ENCODE measurements around the gene MGA. TPM values are rescaled to one million over a fixed set of nuclear protein-coding genes. Genes with fewer than 3 reads are reported as not detected.

MGA gene
- total and polyA plus RNA-seq, 2 donors (not counting 1 experiment from before 2014, with no cell fraction given) = 6.5 to 33.7 TPM

DNA sequence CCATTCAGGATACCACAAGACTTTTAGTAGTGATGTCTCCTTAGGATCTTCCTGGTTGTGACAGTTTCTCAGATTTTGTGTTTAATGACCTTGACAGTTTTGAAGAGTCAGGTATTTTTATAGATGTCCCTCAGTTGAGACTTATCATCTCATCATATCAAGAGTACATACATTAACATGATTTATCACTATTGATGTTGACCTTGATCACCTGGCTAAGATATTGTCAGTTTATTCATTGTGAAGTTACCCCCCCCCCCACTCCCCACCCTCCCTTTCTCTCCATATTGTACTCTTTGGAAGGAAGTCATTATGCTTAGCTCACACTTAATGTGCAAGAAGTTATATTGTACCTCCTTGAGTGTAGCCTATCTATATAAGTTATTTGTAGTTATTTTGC, 42.9 kb downstream of the MGA start:
- H2AFZ ChIP-seq (ENCODE audit: low read length) = no peak overlapping the region
- no peaks in the 10 kb centered on the region for H4K20me1 ChIP-seq (ENCODE audit: control insufficient read depth, extremely low read depth, insufficient read depth, low read length)
- H3K36me3 ChIP-seq (ENCODE audit: control insufficient read depth, insufficient read depth, low read length) = no peaks in the 10 kb centered on the region
- H3K27ac ChIP-seq (ENCODE audit: insufficient read depth, low read length) = no peak overlapping the region
- no peak overlapping the region for H3K4me3 ChIP-seq (replicated peaks in 1 of 4; ENCODE audit: control extremely low read depth in 1 of 4, insufficient read depth in 1 of 4, low read depth in 3 of 4, low read length in 4 of 4)
- H3K4me1 ChIP-seq (ENCODE audit: control insufficient read depth, extremely low read depth, insufficient read depth, low read length) = no peaks in the 10 kb centered on the region
- H3K27me3 ChIP-seq (ENCODE audit: control insufficient read depth, insufficient read depth, low read length) = no peaks in the 10 kb centered on the region
- H3K9ac ChIP-seq (ENCODE audit: insufficient read depth, low read length) = no peak overlapping the region
- TF ChIP-seq EZH2 (IDR thresholded peaks at IDR 0.05; ENCODE audit: low read length, missing control alignments) (no peak), CTCF (conservative IDR thresholded peaks at IDR 0.05 in 1 of 2, IDR thresholded peaks at IDR 0.05 in 1 of 2; ENCODE audit: low read depth in 1 of 2, low read length in 2 of 2) (no peak)
- H3K79me2 ChIP-seq (ENCODE audit: control insufficient read depth, insufficient read depth, low read length) = no peaks in the 10 kb centered on the region
- DNase-seq (ENCODE audit: low read depth in 2 of 2) = no peak
- no peak overlapping the region for H3K4me2 ChIP-seq (ENCODE audit: extremely low read depth, insufficient read depth, low read length)
- H3K9me3 ChIP-seq (ENCODE audit: control insufficient read depth, insufficient read depth, low read depth, low read length) = no peaks in the 10 kb centered on the region

DNA sequence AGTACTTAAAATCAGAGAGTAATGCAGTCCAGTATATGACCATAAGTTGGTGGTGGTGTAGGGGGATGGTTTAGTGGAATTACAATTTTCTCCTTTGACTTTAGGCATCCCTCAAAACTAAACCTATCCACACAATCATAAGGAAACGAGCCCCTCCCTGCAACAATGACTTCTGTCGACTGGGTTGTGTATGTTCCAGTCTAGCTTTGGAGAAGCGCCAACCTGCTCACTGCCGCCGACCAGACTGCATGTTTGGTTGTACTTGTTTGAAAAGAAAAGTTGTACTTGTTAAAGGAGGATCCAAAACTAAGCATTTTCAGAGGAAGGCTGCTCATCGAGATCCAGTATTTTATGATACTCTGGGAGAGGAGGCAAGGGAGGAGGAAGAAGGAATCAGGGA, 52.8 kb downstream of the MGA start:
- Histone ChIP-seq H3K36me3 (ENCODE audit: control insufficient read depth, insufficient read depth, low read length) (peaks cover 2% of the 10 kb centered on the region), H3K27me3 (ENCODE audit: control insufficient read depth, insufficient read depth, low read length) (no peaks in the 10 kb centered on the region), H3K79me2 (ENCODE audit: control insufficient read depth, insufficient read depth, low read length) (no peaks in the 10 kb centered on the region), H3K9ac (ENCODE audit: insufficient read depth, low read length) (no peak overlapping the region), H3K4me2 (ENCODE audit: extremely low read depth, insufficient read depth, low read length) (no peak overlapping the region), H2AFZ (ENCODE audit: low read length) (peak overlapping the region; percentile 6), H3K4me1 (ENCODE audit: control insufficient read depth, extremely low read depth, insufficient read depth, low read length) (no peaks in the 10 kb centered on the region), H3K27ac (ENCODE audit: insufficient read depth, low read length) (no peak overlapping the region), H3K4me3 (replicated peaks in 1 of 4; ENCODE audit: control extremely low read depth in 1 of 4, insufficient read depth in 1 of 4, low read depth in 3 of 4, low read length in 4 of 4) (no peak overlapping the region), H3K9me3 (ENCODE audit: control insufficient read depth, insufficient read depth, low read depth, low read length) (no peaks in the 10 kb centered on the region), H4K20me1 (ENCODE audit: control insufficient read depth, extremely low read depth, insufficient read depth, low read length) (no peaks in the 10 kb centered on the region)
- TF ChIP-seq CTCF (conservative IDR thresholded peaks at IDR 0.05 in 1 of 2, IDR thresholded peaks at IDR 0.05 in 1 of 2; ENCODE audit: low read depth in 1 of 2, low read length in 2 of 2) (no peak), EZH2 (IDR thresholded peaks at IDR 0.05; ENCODE audit: low read length, missing control alignments) (no peak)
- peak; percentile 18 to 65 for DNase-seq (ENCODE audit: low read depth in 2 of 2)

DNA sequence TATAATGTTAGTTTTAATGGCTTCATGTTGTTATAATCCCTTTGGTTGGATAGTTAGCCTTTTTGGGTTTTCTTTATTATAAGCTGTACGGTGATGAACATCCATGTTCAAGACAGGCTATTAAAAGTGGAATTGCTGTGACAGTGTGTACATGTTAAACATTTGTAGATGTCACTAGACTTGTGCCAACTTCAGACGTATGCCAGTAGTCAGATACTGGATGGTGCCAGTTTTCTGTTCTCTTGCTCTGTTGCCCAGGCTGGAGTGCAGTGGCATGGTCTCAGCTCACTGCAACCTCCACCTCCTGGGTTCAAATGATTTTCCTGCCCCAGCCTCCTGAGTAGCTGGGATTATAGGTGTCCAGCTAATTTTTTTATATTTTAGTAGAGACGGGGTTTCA, 54.1 kb downstream of the MGA start:
- TF ChIP-seq EZH2 (IDR thresholded peaks at IDR 0.05; ENCODE audit: low read length, missing control alignments) (no peak), CTCF (conservative IDR thresholded peaks at IDR 0.05 in 1 of 2, IDR thresholded peaks at IDR 0.05 in 1 of 2; ENCODE audit: low read depth in 1 of 2, low read length in 2 of 2) (no peak)
- Histone ChIP-seq H3K4me3 (replicated peaks in 1 of 4; ENCODE audit: control extremely low read depth in 1 of 4, insufficient read depth in 1 of 4, low read depth in 3 of 4, low read length in 4 of 4) (no peak overlapping the region), H3K4me2 (ENCODE audit: extremely low read depth, insufficient read depth, low read length) (no peak overlapping the region)

More for the DNA sequence above, 54.1 kb downstream of the MGA start:
- Histone ChIP-seq H3K27me3 (ENCODE audit: control insufficient read depth, insufficient read depth, low read length) (no peaks in the 10 kb centered on the region), H3K4me1 (ENCODE audit: control insufficient read depth, extremely low read depth, insufficient read depth, low read length) (no peaks in the 10 kb centered on the region), H3K79me2 (ENCODE audit: control insufficient read depth, insufficient read depth, low read length) (no peaks in the 10 kb centered on the region), H3K36me3 (ENCODE audit: control insufficient read depth, insufficient read depth, low read length) (peaks cover 2% of the 10 kb centered on the region), H3K9me3 (ENCODE audit: control insufficient read depth, insufficient read depth, low read depth, low read length) (no peaks in the 10 kb centered on the region), H2AFZ (ENCODE audit: low read length) (no peak overlapping the region), H3K27ac (ENCODE audit: insufficient read depth, low read length) (no peak overlapping the region), H4K20me1 (ENCODE audit: control insufficient read depth, extremely low read depth, insufficient read depth, low read length) (no peaks in the 10 kb centered on the region), H3K9ac (ENCODE audit: insufficient read depth, low read length) (no peak overlapping the region)
- DNase-seq (ENCODE audit: low read depth in 2 of 2) = no peak
